GOT3 (cell line): ENCODE measurements around the gene SCN8A.
"Not testable (repeated sequence)": the region's sequence is repeated elsewhere in the genome, so short reads cannot be mapped to it uniquely, and the experiment has no call there.

Source experiments
- DNase-seq: peaks from one replicate; lab custom pipeline; 2025; ENCODE audit warnings: mixed read lengths; lab: John Stamatoyannopoulos, UW

The SCN8A gene

DNA sequence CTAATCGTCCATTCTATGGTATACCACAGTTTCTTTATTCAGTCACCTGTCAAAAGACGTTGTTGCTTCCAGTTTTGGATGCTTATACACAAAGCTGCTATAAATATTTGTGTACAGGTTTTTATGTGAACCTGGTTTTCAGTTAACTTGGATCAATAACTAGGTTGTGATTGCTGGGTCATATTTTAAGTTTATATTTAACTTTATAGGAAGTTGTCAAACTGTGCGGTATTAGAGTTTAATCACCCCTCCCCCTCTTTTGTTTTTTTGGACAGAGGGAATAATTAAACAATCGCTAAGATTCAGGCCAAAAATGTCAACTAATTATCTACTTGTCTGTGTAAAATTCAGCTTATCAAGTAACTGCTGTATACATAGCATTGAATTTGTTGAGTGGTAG lies 34.3 kb downstream of the SCN8A start:
- no peak for DNase-seq

DNA sequence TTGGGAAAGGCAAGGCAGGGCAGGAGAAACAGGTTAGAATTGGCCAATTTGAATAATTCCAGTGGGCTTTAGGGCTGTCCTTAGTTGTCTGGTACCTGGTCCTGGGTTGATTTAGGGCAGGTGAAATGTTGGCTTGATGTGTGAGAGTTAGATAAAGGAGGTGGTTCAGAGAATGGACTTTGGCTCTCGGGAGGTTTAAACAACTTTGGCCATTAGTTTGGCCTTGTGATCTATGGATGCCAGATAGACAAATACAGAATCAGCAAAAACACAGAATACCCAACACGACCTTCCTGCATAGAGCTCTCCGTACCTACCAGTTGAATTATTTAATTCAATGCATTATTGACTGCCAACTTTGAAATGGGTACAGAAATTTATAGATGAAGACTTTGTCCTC lies 35.1 kb downstream of the SCN8A start:
- DNase-seq: no peak

DNA sequence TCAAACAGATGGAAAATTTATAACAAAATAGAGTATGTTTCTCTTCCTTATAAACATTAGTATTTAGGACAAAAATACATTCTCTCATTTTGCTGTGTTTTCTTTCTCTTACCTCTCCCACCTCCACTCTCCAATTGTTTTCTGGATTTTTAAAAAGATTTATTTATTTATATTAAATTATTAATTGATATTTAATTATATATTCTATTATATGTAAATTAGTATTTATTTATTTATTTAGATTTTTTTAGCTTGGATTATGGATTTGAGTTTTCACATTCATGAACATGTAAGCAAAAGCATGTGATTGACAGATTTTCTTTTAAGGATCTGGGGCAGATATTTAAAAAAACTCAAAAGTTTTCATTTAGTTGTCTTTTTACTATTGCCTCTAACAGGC lies 35.6 kb downstream of the SCN8A start:
- no peak for DNase-seq

DNA sequence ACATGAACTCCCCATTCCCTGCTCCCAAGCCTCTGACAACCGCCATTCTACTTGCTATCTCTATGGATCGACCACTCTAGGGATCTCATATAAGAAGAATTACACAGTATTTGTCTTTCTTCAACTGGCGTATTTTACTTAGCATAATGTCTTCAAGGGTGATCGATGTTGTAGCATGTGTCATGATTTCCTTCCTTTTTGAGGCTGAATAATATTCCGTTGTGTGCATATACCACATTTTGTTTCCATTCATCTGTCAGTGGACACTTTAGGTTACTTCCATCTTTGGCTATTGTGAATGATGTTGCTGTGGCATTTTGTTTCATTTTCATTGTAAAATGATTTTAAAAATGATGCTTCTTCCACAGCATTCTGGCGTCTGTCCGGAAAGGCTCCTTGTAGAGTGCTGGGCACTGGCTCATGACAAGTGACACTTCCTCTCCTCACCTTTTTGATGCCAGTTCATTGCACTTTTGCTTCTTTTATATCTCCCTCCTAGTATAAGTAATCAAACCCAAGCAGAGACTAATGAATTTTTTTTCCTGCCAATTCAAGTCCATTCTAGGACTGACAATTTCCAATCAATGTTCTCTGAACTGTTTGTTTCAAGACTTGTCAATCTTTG lies 39.3 kb downstream of the SCN8A start:
- no peak for DNase-seq

DNA sequence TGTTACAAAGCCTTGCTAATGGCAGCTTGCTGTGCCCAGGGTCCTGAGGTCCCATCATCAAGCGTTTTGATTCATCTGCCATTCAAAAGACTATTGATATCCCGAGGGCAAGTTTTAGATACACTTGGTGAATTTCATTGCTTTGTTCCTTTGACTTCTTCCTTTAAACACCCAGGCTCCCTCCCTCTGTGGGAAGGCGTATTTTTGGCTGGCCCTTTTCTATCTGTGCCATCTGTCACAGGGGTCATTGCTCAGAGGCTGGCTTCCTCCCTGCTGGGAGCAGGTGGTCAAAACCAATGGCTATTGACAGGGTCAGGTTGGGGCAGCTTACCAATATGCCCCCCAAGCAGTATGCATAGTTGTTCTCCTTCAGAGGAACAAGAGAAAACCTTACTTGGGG lies 40.0 kb downstream of the SCN8A start:
- no peak for DNase-seq

DNA sequence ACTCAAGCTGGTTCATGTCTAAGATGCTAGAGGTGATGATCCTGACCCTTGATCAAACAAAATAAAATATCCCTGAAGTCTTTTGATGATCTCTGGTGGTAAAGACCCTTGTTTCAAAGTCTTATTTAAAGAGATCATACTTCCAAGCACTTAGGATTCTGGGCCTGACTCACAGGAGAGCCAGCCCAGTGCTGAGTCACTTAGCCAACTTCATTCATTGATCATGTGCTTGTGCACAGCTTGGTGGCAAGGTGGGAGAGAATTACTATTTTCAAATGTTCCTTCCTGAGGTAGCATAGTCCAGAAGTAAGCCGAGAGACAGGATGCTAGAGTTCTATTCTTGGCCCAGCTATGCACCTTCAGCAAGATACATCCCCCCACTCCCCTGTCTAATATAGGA lies 40.6 kb downstream of the SCN8A start:
- no peak for DNase-seq

DNA sequence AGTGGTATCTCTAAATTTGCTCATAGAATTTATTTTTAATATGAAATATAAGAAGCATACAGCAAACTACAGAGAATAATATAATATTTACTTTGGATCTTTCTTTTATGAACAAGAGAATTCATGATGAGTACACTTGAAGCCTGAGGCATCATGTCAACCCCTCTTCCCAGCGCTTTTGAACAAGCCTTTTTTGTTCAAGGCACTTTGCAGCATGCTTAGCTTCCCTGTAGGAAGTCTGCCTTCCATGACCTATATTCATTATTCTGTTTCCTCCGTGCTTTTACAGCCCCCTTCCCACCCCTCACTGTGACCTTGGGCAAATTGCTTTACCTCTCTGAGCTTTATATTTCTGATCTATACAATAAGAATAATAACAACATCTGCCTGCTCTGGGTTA lies 41.6 kb downstream of the SCN8A start:
- no peak for DNase-seq

DNA sequence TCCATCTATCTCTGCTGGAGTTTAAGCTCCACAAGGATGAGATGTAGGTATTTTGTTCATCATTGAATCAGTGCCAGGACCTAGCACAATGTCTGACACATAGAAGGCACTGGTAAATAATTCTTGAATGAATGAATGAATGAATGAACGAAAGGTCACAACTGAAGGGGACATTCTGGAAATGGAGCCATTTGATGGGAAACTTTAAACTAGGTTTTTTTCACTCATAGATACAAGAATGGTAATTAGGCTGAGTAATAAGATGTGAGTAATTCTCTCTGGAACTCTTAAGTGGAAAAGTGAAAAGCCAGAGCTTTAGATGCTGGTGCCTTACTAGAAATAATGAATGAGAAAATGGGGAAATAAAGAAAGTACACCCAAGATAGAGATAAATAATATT lies 44.3 kb downstream of the SCN8A start:
- no peak for DNase-seq

DNA sequence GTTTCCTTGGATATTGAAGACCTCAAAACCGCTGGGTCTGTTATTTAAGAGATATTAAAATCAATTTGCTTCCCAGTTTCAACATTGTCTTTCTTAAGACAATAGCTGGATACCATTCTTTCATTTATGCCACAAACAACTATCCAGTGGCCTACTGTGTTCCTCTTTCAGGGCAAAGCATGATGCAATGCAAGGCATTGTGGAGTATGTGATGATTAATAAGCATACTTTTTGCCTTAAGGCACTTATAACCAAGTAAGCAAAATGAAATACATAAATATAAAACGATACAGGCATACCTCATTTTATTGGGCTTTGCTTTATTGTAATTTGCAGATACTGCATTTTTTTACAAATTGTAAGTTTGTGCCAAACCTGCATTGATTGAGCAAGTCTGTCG lies 45.5 kb downstream of the SCN8A start:
- DNase-seq: no peak

DNA sequence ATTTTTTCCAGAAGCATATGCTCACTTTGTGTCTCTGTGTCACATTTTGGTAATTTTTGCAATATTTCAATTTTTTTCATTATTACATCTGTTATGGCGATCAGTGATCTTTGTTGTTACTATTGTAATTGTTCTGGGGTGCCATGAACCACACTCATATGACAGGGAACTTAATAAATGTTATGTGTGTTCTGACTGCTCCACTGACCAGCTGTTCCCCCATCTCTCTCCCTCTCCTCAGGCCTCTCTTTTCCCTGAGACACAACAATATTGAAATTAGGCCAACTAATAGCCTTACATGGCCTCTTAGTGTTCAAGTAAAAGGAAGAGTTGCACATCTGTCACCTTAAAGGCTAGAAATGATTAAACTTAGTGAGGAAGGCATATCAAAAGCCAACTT lies 46.0 kb downstream of the SCN8A start:
- no peak for DNase-seq

DNA sequence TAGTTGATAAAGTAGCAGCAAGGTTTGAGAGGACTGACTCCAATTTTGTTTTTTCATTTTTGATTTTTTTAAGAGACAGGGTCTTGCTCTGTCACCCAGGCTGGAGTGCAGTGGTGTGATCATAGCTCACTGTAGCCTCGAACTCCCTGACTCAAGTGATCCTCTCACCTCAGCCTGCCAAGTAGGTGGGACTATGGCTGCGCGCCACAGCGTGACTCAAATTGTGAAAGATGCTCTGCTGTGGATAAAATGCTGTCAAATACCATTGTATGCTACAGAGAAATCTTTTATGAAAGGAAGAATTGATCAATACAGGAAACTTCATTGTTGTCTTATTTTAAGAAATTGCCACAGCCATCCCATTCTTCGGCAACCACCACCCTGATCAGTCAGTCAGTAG lies 48.3 kb downstream of the SCN8A start:
- no peak for DNase-seq

DNA sequence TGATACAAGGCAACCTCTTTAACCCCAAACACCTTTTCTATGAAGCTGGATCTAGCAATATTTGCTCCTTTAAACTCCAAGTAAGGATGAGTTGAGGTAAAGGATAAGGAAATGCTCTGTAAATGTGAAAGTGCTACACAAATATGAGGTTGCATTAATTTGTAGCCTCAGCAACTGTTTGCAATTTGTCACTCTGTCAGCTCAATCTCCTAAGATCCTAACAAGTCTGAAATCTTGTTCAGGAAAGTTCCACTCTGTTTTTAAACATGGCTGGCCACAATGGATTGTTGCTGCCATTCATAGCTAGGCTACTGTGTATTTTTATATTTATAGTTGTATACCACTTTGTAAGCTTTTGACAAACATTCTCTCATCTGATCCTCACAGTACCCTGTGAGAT lies 51.3 kb downstream of the SCN8A start:
- DNase-seq: no peak

DNA sequence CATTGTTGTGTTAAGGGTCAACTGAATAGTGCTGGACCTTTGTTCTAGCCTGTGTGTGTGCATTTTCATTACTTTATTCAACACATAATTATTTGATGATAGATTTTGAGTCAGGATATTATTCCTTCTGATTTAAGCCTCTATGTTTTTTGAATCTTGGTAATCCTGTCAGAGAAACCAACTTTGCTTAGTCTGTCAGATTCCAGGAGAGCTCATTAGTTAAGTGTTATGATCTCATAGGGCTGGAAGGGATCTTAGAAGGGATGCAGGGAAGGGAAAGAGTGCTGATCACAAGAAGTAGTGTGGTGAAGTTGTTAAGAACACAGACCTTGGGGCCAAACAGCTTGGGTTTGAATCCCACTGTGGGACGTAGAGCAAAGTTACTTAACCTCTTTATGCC lies 52.9 kb downstream of the SCN8A start:
- DNase-seq: no peak

DNA sequence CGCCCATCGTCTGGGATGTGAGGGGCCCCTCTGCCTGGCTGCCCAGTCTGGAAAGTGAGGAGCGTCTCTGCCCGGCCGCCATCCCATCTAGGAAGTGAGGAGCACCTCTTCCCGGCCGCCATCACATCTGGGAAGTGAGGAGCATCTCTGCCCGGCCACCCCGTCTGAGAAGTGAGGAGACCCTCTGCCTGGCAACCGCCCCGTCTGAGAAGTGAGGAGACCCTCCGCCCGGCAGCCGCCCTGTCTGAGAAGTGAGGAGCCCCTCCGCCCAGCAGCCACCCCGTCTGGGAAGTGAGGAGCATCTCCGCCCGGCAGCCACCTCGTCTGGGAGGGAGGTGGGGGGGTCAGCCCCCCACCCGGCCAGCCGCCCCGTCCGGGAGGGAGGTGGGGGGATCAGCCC lies 53.7 kb downstream of the SCN8A start:
- DNase-seq: not testable (repeated sequence)

DNA sequence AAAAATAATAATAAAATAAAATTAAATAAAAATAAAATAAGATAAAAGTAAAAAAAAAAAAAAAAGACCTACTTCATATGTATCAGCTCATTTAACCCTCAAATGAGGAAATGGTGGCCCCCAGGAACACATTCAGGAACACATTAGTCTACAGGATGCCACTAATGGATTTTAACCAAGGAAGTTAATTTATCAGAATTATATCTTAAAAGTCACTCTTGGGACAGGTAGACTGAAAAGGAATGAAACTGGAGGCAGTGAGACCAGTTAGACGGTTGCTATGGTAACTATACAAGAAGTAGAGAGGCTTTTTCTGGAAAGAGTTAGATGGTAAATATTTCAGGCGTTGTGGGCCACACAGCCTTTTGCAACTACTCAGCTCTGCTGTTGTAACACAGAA lies 54.9 kb downstream of the SCN8A start:
- DNase-seq: no peak

DNA sequence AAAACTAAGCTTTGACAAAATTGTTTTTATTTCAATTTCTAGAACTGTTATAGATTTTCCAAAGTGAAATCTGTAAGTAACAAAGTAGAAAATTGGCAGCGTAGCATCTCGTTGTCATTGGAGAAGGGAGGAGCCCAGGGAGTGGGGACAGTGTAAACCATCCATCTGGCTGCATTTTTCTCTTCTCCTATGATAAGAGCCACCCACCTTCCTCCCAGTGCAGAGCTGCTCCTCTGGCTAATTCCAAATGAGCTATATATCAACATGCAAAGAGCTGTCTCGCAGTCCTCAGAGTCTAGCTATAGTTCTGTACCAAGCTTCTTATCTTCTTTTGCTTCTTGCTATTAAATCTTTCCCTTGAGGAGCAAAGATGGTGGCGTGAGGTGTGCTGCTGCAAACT lies 56.6 kb downstream of the SCN8A start:
- no peak for DNase-seq

DNA sequence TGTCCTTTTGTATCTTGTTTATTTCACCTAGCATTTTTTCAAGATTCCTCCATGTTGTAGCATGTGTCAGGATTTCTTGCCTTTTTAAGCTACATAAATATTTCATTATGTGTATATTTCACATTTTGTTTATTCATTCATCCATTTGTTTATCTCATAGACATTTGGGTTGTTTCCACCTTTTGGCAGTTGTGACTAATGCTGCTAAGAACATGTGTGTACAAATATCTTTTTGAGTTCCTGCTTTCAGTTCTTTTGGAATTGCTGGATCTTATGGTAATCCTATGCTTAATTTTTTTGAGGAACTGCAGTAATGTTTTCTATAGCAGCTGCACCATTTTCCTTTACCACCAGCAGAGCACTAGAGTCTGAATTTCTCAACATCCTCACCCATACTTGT lies 62.4 kb downstream of the SCN8A start:
- no peak for DNase-seq

DNA sequence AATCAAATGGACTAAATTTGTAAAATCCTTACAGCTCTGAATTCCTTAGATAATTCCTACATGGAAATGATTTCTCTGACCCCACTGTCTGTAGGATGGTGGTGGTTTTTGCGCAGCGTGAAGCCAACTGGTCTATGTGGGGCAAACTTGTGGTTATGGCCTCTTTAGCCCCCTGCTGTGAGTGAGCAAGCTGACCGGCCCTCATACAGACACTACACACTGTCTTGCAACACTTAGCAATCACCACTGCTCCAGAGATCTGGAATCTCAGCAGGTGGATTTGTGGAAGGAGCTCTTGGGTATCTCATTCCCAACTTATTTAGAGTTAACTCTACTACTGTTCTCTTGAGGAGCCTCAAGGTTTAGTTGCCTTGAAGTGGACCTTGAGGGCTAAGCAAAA lies 70.2 kb downstream of the SCN8A start:
- DNase-seq: no peak

DNA sequence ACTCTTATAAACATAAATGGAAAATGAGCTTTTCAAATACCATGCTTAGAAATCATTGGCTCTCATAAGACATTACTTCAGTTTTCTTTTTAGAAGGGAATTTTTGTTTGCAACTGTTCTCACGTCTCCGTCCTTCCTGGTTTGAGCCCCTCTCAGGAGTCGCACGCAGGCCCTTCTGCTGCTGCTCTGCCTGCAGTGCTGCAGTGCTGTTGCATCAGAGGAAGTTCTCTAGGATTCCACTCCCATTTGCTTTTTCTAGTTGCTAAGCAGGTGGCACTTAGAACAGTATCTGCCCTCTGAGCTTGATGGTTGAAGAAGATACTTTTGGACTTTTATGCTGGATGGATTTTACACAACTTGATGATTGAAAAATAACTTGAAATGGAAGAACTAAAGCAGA lies 70.8 kb downstream of the SCN8A start:
- no peak for DNase-seq

DNA sequence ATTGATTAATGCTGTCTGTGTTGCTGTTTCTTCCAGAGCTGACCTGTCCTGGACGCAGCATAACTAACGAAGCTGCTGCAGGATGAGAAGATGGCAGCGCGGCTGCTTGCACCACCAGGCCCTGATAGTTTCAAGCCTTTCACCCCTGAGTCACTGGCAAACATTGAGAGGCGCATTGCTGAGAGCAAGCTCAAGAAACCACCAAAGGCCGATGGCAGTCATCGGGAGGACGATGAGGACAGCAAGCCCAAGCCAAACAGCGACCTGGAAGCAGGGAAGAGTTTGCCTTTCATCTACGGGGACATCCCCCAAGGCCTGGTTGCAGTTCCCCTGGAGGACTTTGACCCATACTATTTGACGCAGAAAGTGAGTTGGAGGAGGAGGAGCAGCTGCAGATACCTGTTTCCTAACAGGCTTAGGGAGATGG lies 71.7 kb downstream of the SCN8A start:
- no peak for DNase-seq

DNA sequence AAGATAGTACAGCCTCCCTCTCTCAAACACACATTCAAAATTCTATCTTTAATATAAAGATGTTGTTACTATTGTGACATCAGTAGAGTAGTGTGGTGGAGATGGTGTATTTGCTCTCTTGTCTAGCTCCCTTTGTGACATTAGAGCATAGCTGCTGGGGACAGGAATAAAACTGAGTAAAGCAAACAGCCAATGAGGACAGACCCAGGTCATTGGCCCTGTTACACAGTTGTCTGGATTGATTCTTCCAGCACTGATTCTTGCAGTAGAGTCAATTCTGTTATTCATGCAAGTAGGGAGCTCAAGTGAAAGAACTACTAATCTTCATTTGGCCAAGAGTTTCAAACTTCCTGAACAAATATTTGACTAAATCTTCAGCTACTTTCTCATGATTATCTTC lies 72.4 kb downstream of the SCN8A start:
- DNase-seq: no peak

DNA sequence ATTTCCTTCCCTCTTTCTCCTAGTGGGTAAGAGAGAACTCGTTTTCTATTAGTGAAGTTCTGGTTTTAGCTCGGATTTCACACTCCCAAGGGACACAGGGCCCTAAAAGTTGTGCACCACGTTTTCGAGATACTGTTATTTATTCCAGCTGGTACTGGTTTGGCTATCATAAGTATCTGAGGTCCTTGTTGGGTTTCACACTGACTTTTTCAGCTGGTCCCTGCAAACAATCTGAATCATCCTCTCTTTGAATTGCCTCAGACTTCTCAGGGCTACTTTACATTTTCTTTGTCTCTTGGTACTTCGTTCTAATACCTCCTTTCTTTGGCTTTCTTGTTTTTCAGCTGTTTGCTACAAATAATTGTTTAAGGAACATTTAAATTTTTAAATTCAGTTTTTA lies 75.7 kb downstream of the SCN8A start:
- DNase-seq: no peak

DNA sequence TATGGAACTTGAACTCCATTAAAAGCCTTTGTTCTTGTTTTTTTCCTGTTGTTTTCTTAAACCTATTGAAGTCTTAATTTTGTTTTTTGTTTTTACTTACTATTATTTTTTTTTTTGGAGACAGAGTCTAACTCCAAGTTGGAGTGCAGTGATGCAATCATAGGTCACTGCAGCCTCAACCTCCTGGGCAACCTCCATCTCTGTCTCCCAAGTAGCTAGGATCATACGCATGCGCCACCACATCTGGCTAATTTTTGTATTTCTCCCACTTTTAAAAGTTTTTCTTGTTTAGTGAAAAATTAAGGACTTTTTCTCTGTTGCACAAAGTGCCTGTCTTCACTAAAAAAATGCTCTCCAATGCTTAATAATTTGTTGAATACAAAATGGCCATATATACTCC lies 76.2 kb downstream of the SCN8A start:
- DNase-seq: no peak

DNA sequence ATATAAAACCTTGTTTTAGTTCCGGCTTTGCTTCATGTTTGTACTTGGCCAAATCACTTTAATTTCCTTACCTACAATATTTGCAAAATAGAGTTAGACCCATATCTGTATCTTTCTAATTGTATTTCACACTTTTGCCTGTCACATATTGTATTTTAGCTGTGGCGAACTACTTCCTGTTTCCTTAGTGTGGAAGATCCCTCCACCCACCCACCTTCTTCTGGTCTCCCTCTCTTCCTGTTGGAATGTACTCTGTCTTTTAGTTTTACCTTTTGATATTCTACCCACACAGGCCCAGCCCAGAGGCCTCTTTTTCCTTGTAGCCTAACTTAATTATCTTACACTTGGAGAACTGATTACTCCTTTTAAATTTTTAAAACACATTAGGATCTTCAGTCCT lies 78.2 kb downstream of the SCN8A start:
- no peak for DNase-seq

DNA sequence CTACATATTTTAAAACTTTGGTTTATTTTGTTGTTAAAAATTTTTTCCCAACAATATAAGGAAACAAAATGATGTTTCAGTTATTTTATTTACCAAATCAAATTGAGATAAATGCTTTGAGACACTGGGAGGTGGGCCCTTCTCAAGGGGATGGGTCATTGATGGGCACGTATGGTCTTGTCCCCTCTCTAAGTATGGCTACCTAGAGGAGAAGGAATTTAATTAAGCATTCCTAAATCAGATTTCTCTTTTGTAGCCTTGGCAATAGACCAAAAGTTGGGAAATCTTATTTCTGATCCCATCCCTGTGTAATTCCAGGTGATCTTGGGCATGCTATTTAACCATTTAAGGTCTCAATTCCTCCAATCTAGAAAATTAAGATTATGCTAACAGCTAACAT lies 79.0 kb downstream of the SCN8A start:
- no peak for DNase-seq
